Chondrocyte (in vitro differentiated cells): ENCODE measurements around the gene PAH. TPM values are rescaled to one million over a fixed set of nuclear protein-coding genes. Genes with fewer than 3 reads are reported as not detected.

ENCODE experiments used
- DNase-seq: peaks from one replicate; pipeline ENCODE4 v3.0.0; 2021; ENCODE audit warnings: mixed read lengths, low spot score
- H3K27ac Mint-ChIP-seq: one replicate; pipeline ENCODE4 v1.8.0; 2021; ENCODE audit warnings: mild to moderate bottlenecking, moderate library complexity, mixed read lengths; ENCODE audit not compliant: unreplicated experiment
- H3K27me3 Mint-ChIP-seq: 2 replicates; pipeline ENCODE4 v1.8.0; 2021; ENCODE audit warnings: low read depth, mixed read lengths
- H3K36me3 Mint-ChIP-seq: 2 replicates; pipeline ENCODE4 v1.8.0; 2021; ENCODE audit warnings: low read depth, mixed read lengths
- H3K4me1 Mint-ChIP-seq: 2 replicates; pipeline ENCODE4 v1.8.0; 2021; ENCODE audit warnings: low read depth, mild to moderate bottlenecking, mixed read lengths
- H3K4me3 Mint-ChIP-seq: one replicate; pipeline ENCODE4 v1.8.0; 2021; ENCODE audit warnings: mild to moderate bottlenecking, moderate library complexity, mixed read lengths; ENCODE audit not compliant: unreplicated experiment
- H3K9me3 Mint-ChIP-seq: 2 replicates; pipeline ENCODE4 v1.8.0; 2021; ENCODE audit warnings: low read depth, mixed read lengths
- total RNA-seq: library from RNA; stranded (reverse); gene quantifications from 3 replicates; pipeline ENCODE4 v1.2.1, GENCODE V29; 2021
- TF ChIP-seq, protein P1 (sequence below): fragments of 200-600 bp; sonication (generic); IDR thresholded peaks from 2 replicates; pipeline ENCODE4 v1.5.0; 2021; ENCODE audit warnings: antibody characterized with exemption, mild to moderate bottlenecking, moderate library complexity

Gene PAH
- total RNA-seq, 1 donor from 2014 or later = not detected

DNA sequence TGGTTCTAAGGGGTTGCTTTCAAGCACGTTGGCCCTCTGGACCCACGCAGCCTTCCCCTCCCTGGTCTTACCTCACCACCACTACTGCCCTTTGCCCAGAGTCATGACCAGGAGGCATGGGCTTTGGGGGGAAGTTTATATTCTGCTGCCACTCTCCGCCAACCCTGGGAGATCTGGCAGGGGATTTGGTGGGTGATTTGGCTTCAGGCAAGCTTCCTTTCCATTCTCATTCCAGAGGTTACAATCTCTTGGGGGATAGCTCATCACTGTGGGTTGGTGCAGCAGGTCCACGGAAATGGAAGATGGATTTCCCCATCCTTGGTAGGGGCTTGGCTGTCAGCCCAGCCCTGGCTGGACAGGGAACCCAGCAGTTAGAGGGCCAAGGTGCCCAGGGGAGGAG lies 6.3 kb downstream of the PAH start:
- peaks cover 10% of the 10 kb centered on the region for H3K27me3 Mint-ChIP-seq
- DNase-seq = no peak
- no peaks in the 10 kb centered on the region for H3K9me3 Mint-ChIP-seq
- no peaks in the 10 kb centered on the region for H3K4me1 Mint-ChIP-seq
- no peak overlapping the region for H3K4me3 Mint-ChIP-seq
- no peak overlapping the region for H3K27ac Mint-ChIP-seq
- TF ChIP-seq, protein P1, sequence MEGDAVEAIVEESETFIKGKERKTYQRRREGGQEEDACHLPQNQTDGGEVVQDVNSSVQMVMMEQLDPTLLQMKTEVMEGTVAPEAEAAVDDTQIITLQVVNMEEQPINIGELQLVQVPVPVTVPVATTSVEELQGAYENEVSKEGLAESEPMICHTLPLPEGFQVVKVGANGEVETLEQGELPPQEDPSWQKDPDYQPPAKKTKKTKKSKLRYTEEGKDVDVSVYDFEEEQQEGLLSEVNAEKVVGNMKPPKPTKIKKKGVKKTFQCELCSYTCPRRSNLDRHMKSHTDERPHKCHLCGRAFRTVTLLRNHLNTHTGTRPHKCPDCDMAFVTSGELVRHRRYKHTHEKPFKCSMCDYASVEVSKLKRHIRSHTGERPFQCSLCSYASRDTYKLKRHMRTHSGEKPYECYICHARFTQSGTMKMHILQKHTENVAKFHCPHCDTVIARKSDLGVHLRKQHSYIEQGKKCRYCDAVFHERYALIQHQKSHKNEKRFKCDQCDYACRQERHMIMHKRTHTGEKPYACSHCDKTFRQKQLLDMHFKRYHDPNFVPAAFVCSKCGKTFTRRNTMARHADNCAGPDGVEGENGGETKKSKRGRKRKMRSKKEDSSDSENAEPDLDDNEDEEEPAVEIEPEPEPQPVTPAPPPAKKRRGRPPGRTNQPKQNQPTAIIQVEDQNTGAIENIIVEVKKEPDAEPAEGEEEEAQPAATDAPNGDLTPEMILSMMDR = no peak
- no peaks in the 10 kb centered on the region for H3K36me3 Mint-ChIP-seq

DNA sequence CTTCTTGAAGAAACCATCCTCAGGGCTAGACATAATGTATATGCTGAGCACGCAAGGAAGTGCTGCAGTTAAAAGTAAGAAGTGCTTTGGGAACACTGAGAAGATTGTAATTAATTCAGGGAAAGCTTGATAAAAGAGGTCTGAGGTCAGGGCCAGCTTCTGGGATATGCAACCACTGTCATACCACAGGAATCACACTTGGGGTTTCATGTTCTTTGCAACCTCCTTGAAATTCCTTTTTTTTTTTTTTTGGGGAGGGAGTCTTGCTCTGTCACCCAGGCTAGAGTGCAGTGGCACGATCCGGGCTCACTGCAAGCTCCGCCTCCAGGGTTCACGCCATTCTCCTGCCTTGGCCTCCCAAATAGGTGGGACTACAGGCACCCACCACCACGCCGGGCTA lies 6.9 kb downstream of the PAH start:
- TF ChIP-seq, protein P1 = no peak
- H3K4me3 Mint-ChIP-seq = no peak overlapping the region
- no peaks in the 10 kb centered on the region for H3K4me1 Mint-ChIP-seq
- H3K36me3 Mint-ChIP-seq = no peaks in the 10 kb centered on the region
- no peak overlapping the region for H3K27ac Mint-ChIP-seq
- no peak for DNase-seq
- no peaks in the 10 kb centered on the region for H3K9me3 Mint-ChIP-seq
- H3K27me3 Mint-ChIP-seq = peaks cover 10% of the 10 kb centered on the region

DNA sequence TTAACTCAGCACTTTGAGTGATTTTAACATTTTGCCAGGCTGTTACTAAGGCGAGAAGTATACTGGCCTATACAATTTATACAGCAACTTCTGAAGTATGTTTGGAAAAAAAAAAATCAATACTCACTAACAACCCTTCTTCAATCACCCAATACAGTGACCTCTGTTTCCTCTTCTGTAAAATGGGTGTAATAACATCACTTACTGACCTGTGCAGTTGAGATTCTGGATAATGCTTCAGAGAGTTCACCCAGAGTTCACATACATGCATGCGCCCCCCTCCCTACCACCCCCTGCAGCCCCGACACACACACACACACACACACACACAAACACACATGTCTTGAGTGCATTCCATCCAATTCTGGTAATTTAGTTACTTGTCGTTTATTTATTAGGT lies 9.1 kb downstream of the PAH start:
- H3K36me3 Mint-ChIP-seq = no peaks in the 10 kb centered on the region
- H3K27ac Mint-ChIP-seq = no peak overlapping the region
- TF ChIP-seq, protein P1 = no peak
- H3K4me1 Mint-ChIP-seq = no peaks in the 10 kb centered on the region
- no peak for DNase-seq
- peaks cover 3% of the 10 kb centered on the region for H3K27me3 Mint-ChIP-seq
- no peak overlapping the region for H3K4me3 Mint-ChIP-seq
- H3K9me3 Mint-ChIP-seq = no peaks in the 10 kb centered on the region

DNA sequence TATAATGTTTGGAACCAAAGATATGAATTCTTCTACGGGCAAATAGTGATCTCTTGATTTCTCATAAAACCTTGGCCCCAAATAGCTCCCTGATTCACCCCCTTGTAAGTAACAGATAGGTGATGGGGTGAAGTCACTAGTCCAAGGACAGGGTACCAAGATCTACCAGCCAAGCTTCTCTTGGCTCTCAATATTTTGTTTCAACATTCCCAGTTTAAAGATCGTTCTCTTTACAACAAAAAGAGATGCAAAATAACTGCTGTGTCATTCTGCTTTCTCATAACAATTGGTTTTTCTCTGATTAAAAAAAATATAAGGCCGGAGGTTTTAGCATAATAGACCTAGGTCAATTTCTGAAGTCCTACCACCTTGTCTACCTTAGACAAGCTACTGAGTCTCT lies 11.8 kb downstream of the PAH start:
- no peak for DNase-seq
- no peaks in the 10 kb centered on the region for H3K9me3 Mint-ChIP-seq
- TF ChIP-seq, protein P1 = no peak
- no peak overlapping the region for H3K4me3 Mint-ChIP-seq
- no peaks in the 10 kb centered on the region for H3K36me3 Mint-ChIP-seq
- no peaks in the 10 kb centered on the region for H3K4me1 Mint-ChIP-seq
- H3K27me3 Mint-ChIP-seq = no peaks in the 10 kb centered on the region
- H3K27ac Mint-ChIP-seq = no peak overlapping the region

DNA sequence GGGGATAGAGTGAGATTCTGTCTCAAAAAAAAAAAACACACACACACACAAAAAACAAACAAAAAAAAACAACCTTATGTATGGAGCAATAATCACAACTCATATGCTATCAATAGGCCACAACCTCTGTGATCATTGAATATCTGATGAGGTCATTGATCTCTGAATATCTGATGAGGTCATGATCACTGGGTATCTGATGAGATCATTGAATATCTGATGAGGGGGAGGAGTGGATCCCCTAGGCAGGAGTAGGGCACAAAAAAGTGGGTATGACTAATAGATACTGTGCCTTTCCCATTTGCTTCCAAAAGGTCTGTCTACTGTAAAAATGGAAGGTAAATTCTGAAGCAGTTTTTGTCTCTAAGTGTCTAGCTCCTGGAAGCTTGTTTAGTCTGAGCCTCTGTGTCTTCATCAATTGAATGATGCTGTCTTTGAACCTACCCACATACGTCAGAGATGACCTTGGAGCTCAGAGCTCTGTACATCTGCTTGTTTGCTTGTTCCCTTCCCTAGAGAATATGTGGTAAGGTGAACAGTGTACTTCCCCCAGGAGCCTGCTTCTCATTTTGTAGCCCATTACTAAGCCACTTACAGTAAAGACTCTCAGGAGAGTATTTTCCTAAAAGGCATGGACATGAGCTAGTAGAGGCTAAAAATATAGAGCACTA lies 13.6 kb downstream of the PAH start:
- no peaks in the 10 kb centered on the region for H3K4me1 Mint-ChIP-seq

More for the DNA sequence above, 13.6 kb downstream of the PAH start:
- TF ChIP-seq, protein P1 = no peak
- H3K27ac Mint-ChIP-seq = no peak overlapping the region
- H3K27me3 Mint-ChIP-seq = no peaks in the 10 kb centered on the region
- no peak for DNase-seq
- H3K36me3 Mint-ChIP-seq = no peaks in the 10 kb centered on the region
- H3K9me3 Mint-ChIP-seq = no peaks in the 10 kb centered on the region
- H3K4me3 Mint-ChIP-seq = no peak overlapping the region
